Measurements from ENCODE around the gene PAX5.
A peak's percentile ranks its signal among the peaks of the same experiment; 100 is the strongest.

The PAX5 gene

DNA sequence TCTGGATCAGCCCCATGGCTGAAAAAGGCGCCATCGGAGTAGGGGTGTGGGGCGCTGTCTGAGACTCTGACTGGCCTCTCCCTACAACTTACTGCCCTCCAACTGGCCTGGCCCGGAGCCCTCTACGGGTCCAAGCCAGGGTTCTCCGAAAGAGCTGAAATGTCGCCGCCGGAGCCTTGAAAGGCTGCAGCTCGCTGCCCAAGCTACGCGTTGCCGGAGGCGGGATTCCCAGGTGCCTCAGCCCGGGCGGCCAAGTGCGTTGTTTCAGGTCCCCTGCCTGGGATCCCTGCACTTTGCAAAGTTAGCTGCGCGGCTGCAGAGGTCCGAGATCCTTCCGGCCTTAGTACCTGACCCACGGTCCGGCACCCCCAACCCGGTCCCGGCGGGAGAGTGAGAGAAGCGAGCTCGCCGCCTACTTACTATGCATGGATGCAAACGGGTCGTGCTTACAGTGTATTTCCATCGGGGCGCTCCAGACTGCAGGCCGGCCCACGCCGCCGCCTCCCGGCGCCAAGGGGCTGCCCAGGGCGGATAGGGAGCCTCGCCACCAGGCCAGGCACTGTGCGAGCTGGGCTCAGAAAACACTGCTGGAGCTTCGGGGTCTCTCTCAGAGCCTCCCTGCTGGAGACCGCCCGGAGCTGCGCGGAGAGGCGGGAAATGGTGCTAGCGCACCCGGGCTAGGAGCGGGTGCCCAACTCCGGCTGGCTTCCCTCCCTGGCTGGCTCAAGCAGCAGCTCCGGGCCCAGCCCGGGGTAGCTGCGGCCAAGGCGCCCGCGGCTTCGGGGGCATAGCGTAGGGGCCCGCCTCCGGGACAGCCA, 7.7 kb downstream of the PAX5 start:
- TF ChIP-seq ZNF24 (tag by site-specific recombination; IDR thresholded peaks at IDR 0.05) (no peak), EGR2 (tag by site-specific recombination; IDR thresholded peaks at IDR 0.05; ENCODE audit: low read depth) (0 out of 2 replicates have a peak, but pooled peaks have one; percentile 9), ZFHX2 (tag by site-specific recombination; conservative IDR thresholded peaks at IDR 0.05) (peak; percentile 52), ZNF18 (tag by site-specific recombination; IDR thresholded peaks at IDR 0.05) (no peak)
- Histone ChIP-seq H3K4me1 (ENCODE audit: control insufficient read depth, insufficient read depth, low read length) (no peaks in the 10 kb centered on the region; the same call in 1 of the 2 replicates), H3K36me3 (ENCODE audit: control insufficient read depth in 2 of 2, insufficient read depth in 1 of 2, low read length in 2 of 2) (no peaks in the 10 kb centered on the region), H3K27ac (ENCODE audit: extremely low read depth, low read depth, low read length) (no peak overlapping the region), H3K9me3 (ENCODE audit: control insufficient read depth, insufficient read depth, low read depth, low read length) (no peaks in the 10 kb centered on the region), H3K4me3 (ENCODE audit: low read depth, low read length) (peak overlapping the region; percentile 39)
- CTCF ChIA-PET = interaction anchor here (0.6 to 1.0 kb wide), 3 partner anchors 31 to 289 kb away, joined by 3 to 4 read pairs (median 3); no protein-coding TSS in a partner anchor
- POLR2A ChIA-PET = interaction anchor here (0.8 to 2.2 kb wide), 2 partner anchors 30 to 54 kb away, joined by 3 to 11 read pairs; no protein-coding TSS in a partner anchor

DNA sequence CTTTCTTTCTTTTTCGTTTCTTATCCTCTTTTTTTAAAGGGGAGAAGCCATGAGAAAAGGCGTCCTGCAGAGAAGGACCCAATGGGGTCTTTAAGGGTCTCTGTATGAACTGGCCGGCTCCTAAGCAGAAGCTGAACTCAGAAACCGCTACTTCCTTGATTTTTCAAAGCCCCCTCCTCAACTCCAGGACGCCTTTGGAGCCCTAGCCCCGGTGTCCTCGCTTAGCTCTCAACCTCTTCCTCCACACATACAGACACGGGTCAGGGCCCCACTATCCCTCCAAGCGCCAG, 8.3 kb downstream of the PAX5 start:
- Histone ChIP-seq H3K36me3 (ENCODE audit: control insufficient read depth in 2 of 2, insufficient read depth in 1 of 2, low read length in 2 of 2) (no peaks in the 10 kb centered on the region), H3K4me3 (ENCODE audit: low read depth, low read length) (no peak overlapping the region), H3K9me3 (ENCODE audit: control insufficient read depth, insufficient read depth, low read depth, low read length) (no peaks in the 10 kb centered on the region), H3K4me1 (ENCODE audit: control insufficient read depth, insufficient read depth, low read length) (no peaks in the 10 kb centered on the region; the same call in 1 of the 2 replicates), H3K27ac (ENCODE audit: extremely low read depth, low read depth, low read length) (no peak overlapping the region)
- ChIA-PET CTCF (interaction anchor here (1.0 kb wide), 1 partner anchor 153 kb away, joined by 4 read pairs; no protein-coding TSS in a partner anchor), POLR2A (interaction anchor here (2.2 kb wide), 1 partner anchor 54 kb away, joined by 11 read pairs; no protein-coding TSS in a partner anchor)
- TF ChIP-seq ZBTB7A (tag by site-specific recombination; IDR thresholded peaks at IDR 0.05; ENCODE audit: low read depth) (no peak), SP3 (tag by site-specific recombination; IDR thresholded peaks at IDR 0.05) (no peak), TRIM28 (IDR thresholded peaks at IDR 0.05; ENCODE audit: borderline replicate concordance, low read length) (no peak), MZF1 (tag by site-specific recombination; IDR thresholded peaks at IDR 0.05; ENCODE audit: borderline replicate concordance) (no peak), ZSCAN18 (tag by site-specific recombination; IDR thresholded peaks at IDR 0.05) (no peak), ZNF501 (tag by site-specific recombination; IDR thresholded peaks at IDR 0.05) (no peak)
- TF ChIP-seq, protein P1, sequence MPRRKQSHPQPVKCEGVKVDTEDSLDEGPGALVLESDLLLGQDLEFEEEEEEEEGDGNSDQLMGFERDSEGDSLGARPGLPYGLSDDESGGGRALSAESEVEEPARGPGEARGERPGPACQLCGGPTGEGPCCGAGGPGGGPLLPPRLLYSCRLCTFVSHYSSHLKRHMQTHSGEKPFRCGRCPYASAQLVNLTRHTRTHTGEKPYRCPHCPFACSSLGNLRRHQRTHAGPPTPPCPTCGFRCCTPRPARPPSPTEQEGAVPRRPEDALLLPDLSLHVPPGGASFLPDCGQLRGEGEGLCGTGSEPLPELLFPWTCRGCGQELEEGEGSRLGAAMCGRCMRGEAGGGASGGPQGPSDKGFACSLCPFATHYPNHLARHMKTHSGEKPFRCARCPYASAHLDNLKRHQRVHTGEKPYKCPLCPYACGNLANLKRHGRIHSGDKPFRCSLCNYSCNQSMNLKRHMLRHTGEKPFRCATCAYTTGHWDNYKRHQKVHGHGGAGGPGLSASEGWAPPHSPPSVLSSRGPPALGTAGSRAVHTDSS (tag by site-specific recombination; IDR thresholded peaks at IDR 0.05) = no peak

DNA sequence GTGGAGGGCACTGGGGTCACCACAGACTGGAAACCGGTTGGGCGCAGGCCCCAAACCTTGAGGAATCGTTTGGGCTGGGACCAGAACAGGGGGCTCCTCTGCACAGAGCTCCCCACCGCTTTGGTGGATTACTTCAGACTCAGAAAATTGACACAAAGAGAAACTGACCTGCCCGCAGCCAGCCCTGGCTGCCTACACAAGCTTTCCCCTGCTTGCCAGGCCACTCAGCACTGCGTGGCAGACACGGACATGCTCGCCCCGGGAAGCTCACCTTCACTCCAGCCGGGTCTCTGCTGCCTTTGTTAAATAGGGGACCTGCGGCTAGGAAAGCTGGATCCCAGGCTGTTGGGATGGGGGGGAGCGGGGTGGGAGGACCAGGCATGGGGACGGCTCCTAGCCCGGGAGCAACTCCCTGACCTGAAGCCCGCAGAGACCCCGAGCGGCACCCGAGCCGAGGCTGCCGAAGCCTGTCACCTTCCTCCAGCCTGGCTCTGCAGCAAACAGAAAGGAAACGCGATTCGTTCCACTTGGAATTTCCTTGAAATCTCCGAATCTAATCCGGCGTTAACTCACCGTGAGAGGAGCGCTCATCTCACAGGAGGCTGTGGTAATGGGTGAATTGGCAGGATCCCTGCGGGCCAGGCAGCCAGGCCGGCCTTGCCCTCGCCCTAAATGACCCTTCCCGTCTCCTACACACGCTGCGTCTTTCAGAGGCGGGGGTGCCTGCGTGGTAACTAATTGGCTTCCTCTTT, 8.8 kb downstream of the PAX5 start:
- POLR2A ChIA-PET = interaction anchor here (2.2 kb wide), 1 partner anchor 55 kb away, joined by 11 read pairs; no protein-coding TSS in a partner anchor
- Histone ChIP-seq H3K27ac (ENCODE audit: extremely low read depth, low read depth, low read length) (no peak overlapping the region), H3K36me3 (ENCODE audit: control insufficient read depth in 2 of 2, insufficient read depth in 1 of 2, low read length in 2 of 2) (no peaks in the 10 kb centered on the region), H3K4me1 (ENCODE audit: control insufficient read depth, insufficient read depth, low read length) (no peaks in the 10 kb centered on the region; the same call in 1 of the 2 replicates), H3K4me3 (ENCODE audit: low read depth, low read length) (no peak overlapping the region), H3K9me3 (ENCODE audit: control insufficient read depth, insufficient read depth, low read depth, low read length) (no peaks in the 10 kb centered on the region)
- CTCF ChIA-PET = no interaction called here
- TF ChIP-seq ZNF791 (tag by site-specific recombination; IDR thresholded peaks at IDR 0.05) (no peak), ZNF560 (tag by site-specific recombination; IDR thresholded peaks at IDR 0.05; ENCODE audit: borderline replicate concordance) (no peak), TRIM28 (IDR thresholded peaks at IDR 0.05; ENCODE audit: borderline replicate concordance, low read length) (no peak), PRDM10 (tag by site-specific recombination; IDR thresholded peaks at IDR 0.05) (no peak), ZNF76 (tag by site-specific recombination; IDR thresholded peaks at IDR 0.05; ENCODE audit: borderline replicate concordance, low read depth) (no peak), ZNF121 (tag by site-specific recombination; IDR thresholded peaks at IDR 0.05) (no peak), ZSCAN30 (tag by site-specific recombination; IDR thresholded peaks at IDR 0.05) (no peak)
- TF ChIP-seq, protein P2, sequence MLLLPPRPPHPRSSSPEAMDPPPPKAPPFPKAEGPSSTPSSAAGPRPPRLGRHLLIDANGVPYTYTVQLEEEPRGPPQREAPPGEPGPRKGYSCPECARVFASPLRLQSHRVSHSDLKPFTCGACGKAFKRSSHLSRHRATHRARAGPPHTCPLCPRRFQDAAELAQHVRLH (tag by site-specific recombination; IDR thresholded peaks at IDR 0.05) = no peak

Measured in HEK293 (cell line).